Spinal cord (tissue), 10 donors: ENCODE results near the gene HYPK. TPM values are rescaled to one million over a fixed set of nuclear protein-coding genes. Genes with fewer than 3 reads are reported as not detected.
"Not testable (repeated sequence)": the region's sequence is repeated elsewhere in the genome, so short reads cannot be mapped to it uniquely, and the experiment has no call there.

Experiments used
- DNase-seq, 6 donors: peaks; one replicate each; pipeline versions ENCODE4 v3.0.0 to v3.0.0-alpha.2; 2013 to 2015; ENCODE audit warnings: low spot score in 6 of 6, low read depth in 4 of 6
- H3K27ac ChIP-seq: one replicate; pipeline ENCODE4 v1.5.1; 2013; ENCODE audit warnings: low read depth, low read length, control low read depth
- H3K27me3 ChIP-seq: one replicate; pipeline ENCODE4 v1.6.1; 2013; ENCODE audit warnings: low read length; ENCODE audit not compliant: control insufficient read depth, insufficient read depth
- H3K36me3 ChIP-seq: one replicate; pipeline ENCODE4 v1.6.1; 2013; ENCODE audit warnings: low read length; ENCODE audit not compliant: control insufficient read depth, insufficient read depth
- H3K4me1 ChIP-seq: one replicate; pipeline ENCODE4 v1.6.1; 2013; ENCODE audit warnings: low read length; ENCODE audit not compliant: control insufficient read depth, insufficient read depth
- H3K4me3 ChIP-seq: one replicate; pipeline ENCODE4 v1.5.1; 2013; ENCODE audit warnings: low read depth, low read length, control low read depth
- H3K9me3 ChIP-seq: one replicate; pipeline ENCODE4 v1.6.1; 2013; ENCODE audit warnings: low read length; ENCODE audit not compliant: control insufficient read depth, insufficient read depth
- WGBS: methylation state at CpG from one replicate; pipeline ENCODE4 v1.1.5; 2013; ENCODE audit warnings: missing lambda C conversion rate; ENCODE audit not compliant: insufficient coverage; 5-methylcytosine and 5-hydroxymethylcytosine counted together
- polyA plus RNA-seq, 2 donors: library from polyadenylated mRNA; unstranded; fragments of 120-200 nt; gene quantifications; one replicate each; pipeline ENCODE4 v1.2.1, GENCODE V29; 2013; ENCODE audit not compliant: insufficient read length in 2 of 2
- small RNA-seq: library from RNA; depleted of rRNA; stranded (forward); fragments of <200 nt; gene quantifications from one replicate; pipeline ENCODE3, GENCODE V24; 2014; ENCODE audit warnings: low replicate concordance
- total RNA-seq, 2 donors: library from RNA; depleted of rRNA in 1 of 2; stranded (reverse); fragments of 120-200 nt in 1 of 2; fragments of >200 nt in 1 of 2; gene quantifications; one replicate each; pipeline versions ENCODE4 v1.2.3 to v1.2.4, GENCODE V29; 2013 to 2014
- donor health status: healthy.

Gene HYPK
- total and polyA plus RNA-seq, 4 donors: 5.1 to 9.0 (median 5.7) TPM

GRCh38 chr15:43830691-43831275, 30.4 kb downstream of the HYPK start:
- not testable (repeated sequence) for H3K27me3 ChIP-seq, H3K4me3 ChIP-seq, H3K36me3 ChIP-seq, DNase-seq, H3K9me3 ChIP-seq, H3K27ac ChIP-seq
- 100% methylated on average over 6 of the region's 9 CpGs for WGBS
- H3K4me1 ChIP-seq: peaks cover 18% of the 10 kb centered on the region

GRCh38 chr15:43831519-43832052, 31.2 kb downstream of the HYPK start:
- H3K4me1 ChIP-seq: peaks cover 12% of the 10 kb centered on the region
- H3K9me3 ChIP-seq, H3K27me3 ChIP-seq, H3K27ac ChIP-seq, DNase-seq, H3K36me3 ChIP-seq, H3K4me3 ChIP-seq: not testable (repeated sequence)
- WGBS: 96% methylated on average over 11 of the region's 14 CpGs

- DNase-seq, H3K4me3 ChIP-seq, H3K9me3 ChIP-seq, H3K27me3 ChIP-seq, H3K27ac ChIP-seq, H3K36me3 ChIP-seq, H3K4me1 ChIP-seq: not testable (repeated sequence)
- WGBS: 100% methylated on average over 3 of the region's 6 CpGs
These were observed 32.1 kb downstream of the HYPK start for GRCh38 chr15:43832485-43832884.

- Histone ChIP-seq H3K27me3 (no peaks in the 10 kb centered on the region), H3K4me1 (no peaks in the 10 kb centered on the region)
- DNase-seq: no peak
These were observed 45.0 kb downstream of the HYPK start for GRCh38 chr15:43845421-43845820.

GRCh38 chr15:43851251-43851650, 50.9 kb downstream of the HYPK start:
- peaks cover 15% of the 10 kb centered on the region for H3K36me3 ChIP-seq
- WGBS: no CpG with 5 or more reads among the region's 3 CpGs
- no peak for DNase-seq

More at GRCh38 chr15:43845421-43845820, 45.0 kb downstream of the HYPK start:
- no peaks in the 10 kb centered on the region for H3K9me3 ChIP-seq
- no peak overlapping the region for H3K27ac ChIP-seq
- H3K4me3 ChIP-seq: no peak overlapping the region
- H3K36me3 ChIP-seq: peaks cover 11% of the 10 kb centered on the region

GRCh38 chr15:43852607-43853006, 52.2 kb downstream of the HYPK start:
- Histone ChIP-seq H3K4me1 (no peaks in the 10 kb centered on the region), H3K27ac (no peak overlapping the region), H3K4me3 (no peak overlapping the region), H3K36me3 (peaks cover 13% of the 10 kb centered on the region), H3K27me3 (no peaks in the 10 kb centered on the region), H3K9me3 (no peaks in the 10 kb centered on the region)
- WGBS: 90% methylated on average over 2 of the region's 4 CpGs
- no peak for DNase-seq

More at GRCh38 chr15:43851251-43851650, 50.9 kb downstream of the HYPK start:
- no peak overlapping the region for H3K4me3 ChIP-seq
- H3K27me3 ChIP-seq: no peaks in the 10 kb centered on the region
- H3K27ac ChIP-seq: no peak overlapping the region
- no peaks in the 10 kb centered on the region for H3K4me1 ChIP-seq
- no peaks in the 10 kb centered on the region for H3K9me3 ChIP-seq

Small RNA genes lying within 50 kb of the gene (small RNA-seq; reads per million reads assigned to genes)
- not detected for gene MIR1282

Other genes with a start within 250 kb of the HYPK start
- gene PPIP5K1, start 210.4 kb upstream of the HYPK start, total RNA-seq: 10 to 100 TPM; 25.7 to 33.6 TPM
- gene PPIP5K1, start 210.4 kb upstream of the HYPK start, polyA plus RNA-seq: 10 to 100 TPM; 28.0 to 43.3 TPM
- 10 to 100 TPM; 12.8 to 17.7 TPM for gene CKMT1B, start 206.6 kb upstream of the HYPK start, total RNA-seq
- gene CKMT1B, start 206.6 kb upstream of the HYPK start, polyA plus RNA-seq: 100 to 1,000 TPM in 1 of 2 donors, 10 to 100 TPM in 1; 91.5 to 120 TPM
- gene STRC, start 181.8 kb upstream of the HYPK start, total RNA-seq: 1 to 10 TPM in 1 of 2 donors, under 1 TPM in 1; 0.59 to 1.5 TPM
- gene STRC, start 181.8 kb upstream of the HYPK start, polyA plus RNA-seq: 1 to 10 TPM; 3.1 to 7.0 TPM
- gene CATSPER2, start 151.8 kb upstream of the HYPK start, total RNA-seq: 1 to 10 TPM; 2.6 to 5.1 TPM
- gene CATSPER2, start 151.8 kb upstream of the HYPK start, polyA plus RNA-seq: 10 to 100 TPM in 1 of 2 donors, 1 to 10 TPM in 1; 7.5 to 15.6 TPM
- 10 to 100 TPM in 1 of 2 donors, 1 to 10 TPM in 1; 7.1 to 21.5 TPM for gene CKMT1A, start 106.7 kb upstream of the HYPK start, total RNA-seq
- 10 to 100 TPM; 48.9 to 54.7 TPM for gene CKMT1A, start 106.7 kb upstream of the HYPK start, polyA plus RNA-seq
- gene PDIA3, start 54.2 kb upstream of the HYPK start, total RNA-seq: 100 to 1,000 TPM; 120 to 175 TPM
- 100 to 1,000 TPM; 268 to 272 TPM for gene PDIA3, start 54.2 kb upstream of the HYPK start, polyA plus RNA-seq
- gene ELL3, start 23.6 kb upstream of the HYPK start, total RNA-seq: 1 to 10 TPM; 2.8 to 6.2 TPM
- gene ELL3, start 23.6 kb upstream of the HYPK start, polyA plus RNA-seq: 1 to 10 TPM; 2.9 to 3.6 TPM
- gene SERF2, start 8.3 kb upstream of the HYPK start, total RNA-seq: 100 to 1,000 TPM; 134 to 884 TPM
- 100 to 1,000 TPM; 506 to 536 TPM for gene SERF2, start 8.3 kb upstream of the HYPK start, polyA plus RNA-seq
- gene SERINC4, start 379 bp upstream of the HYPK start, total RNA-seq: under 1 TPM in 1 of 2 donors, not detected in 1; 0.72 TPM
- gene SERINC4, start 379 bp upstream of the HYPK start, polyA plus RNA-seq: under 1 TPM in 1 of 2 donors, not detected in 1; 0.29 TPM
- 10 to 100 TPM; 25.6 to 43.7 TPM for gene MFAP1, start 24.1 kb downstream of the HYPK start, total RNA-seq
- gene MFAP1, start 24.1 kb downstream of the HYPK start, polyA plus RNA-seq: 10 to 100 TPM; 41.2 to 43.6 TPM
- gene WDR76, start 26.4 kb downstream of the HYPK start, total RNA-seq: 10 to 100 TPM; 10.7 to 10.8 TPM
- 10 to 100 TPM; 10.1 to 10.8 TPM for gene WDR76, start 26.4 kb downstream of the HYPK start, polyA plus RNA-seq